Measurements from ENCODE around the gene MYNN. TPM values are rescaled to one million over a fixed set of nuclear protein-coding genes. Genes with fewer than 3 reads are reported as not detected.
A peak's percentile ranks its signal among the peaks of the same experiment; 100 is the strongest.

MYNN gene
- total and polyA plus RNA-seq, 9 donors: 10.1 to 23.6 (median 19.1) TPM

DNA sequence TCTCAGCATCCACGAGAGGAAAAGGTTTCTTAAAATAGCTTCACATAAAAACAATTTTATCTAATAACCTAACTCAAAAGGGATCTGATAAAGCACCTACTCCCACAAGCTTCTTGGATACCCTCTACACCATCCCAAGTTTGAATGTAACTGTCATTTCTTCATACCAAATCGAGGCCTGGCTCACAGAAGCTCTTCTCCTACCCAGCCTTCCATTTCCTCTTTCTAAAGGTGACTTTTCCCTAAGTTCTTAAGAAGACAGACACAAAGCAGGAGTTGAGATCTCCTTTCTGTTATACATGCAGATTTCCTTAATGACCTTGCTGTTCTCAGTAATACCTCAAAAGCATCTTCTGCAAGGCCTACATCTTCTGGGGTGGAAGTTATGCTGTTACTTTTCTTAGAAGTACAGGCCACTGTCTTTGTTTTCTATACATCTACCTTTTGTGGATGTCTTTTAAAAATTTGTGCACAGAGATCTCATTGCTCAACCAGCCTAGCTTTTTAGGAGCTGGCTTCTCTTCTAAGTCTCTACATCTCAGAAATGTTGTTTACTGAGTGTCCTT, 36.1 kb downstream of the MYNN start:
- 37 to 42% (median 39%) methylated on average over 2 of the region's 2 CpGs for WGBS, 3 donors
- H3K9me3 ChIP-seq: no peaks in the 10 kb centered on the region
- H3K27ac ChIP-seq: no peak overlapping the region
- H3K4me3 ChIP-seq: no peak overlapping the region
- no peak for DNase-seq
- TF ChIP-seq, protein P1, sequence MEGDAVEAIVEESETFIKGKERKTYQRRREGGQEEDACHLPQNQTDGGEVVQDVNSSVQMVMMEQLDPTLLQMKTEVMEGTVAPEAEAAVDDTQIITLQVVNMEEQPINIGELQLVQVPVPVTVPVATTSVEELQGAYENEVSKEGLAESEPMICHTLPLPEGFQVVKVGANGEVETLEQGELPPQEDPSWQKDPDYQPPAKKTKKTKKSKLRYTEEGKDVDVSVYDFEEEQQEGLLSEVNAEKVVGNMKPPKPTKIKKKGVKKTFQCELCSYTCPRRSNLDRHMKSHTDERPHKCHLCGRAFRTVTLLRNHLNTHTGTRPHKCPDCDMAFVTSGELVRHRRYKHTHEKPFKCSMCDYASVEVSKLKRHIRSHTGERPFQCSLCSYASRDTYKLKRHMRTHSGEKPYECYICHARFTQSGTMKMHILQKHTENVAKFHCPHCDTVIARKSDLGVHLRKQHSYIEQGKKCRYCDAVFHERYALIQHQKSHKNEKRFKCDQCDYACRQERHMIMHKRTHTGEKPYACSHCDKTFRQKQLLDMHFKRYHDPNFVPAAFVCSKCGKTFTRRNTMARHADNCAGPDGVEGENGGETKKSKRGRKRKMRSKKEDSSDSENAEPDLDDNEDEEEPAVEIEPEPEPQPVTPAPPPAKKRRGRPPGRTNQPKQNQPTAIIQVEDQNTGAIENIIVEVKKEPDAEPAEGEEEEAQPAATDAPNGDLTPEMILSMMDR (IDR thresholded peaks at IDR 0.05): no peak
- TF ChIP-seq EP300 (IDR thresholded peaks at IDR 0.05) (no peak), POLR2A (IDR thresholded peaks at IDR 0.05) (no peak)
- H3K36me3 ChIP-seq: no peaks in the 10 kb centered on the region
- intact Hi-C loops (cut with DNase I): no loop called here
- peaks cover 2% of the 10 kb centered on the region for H3K4me1 ChIP-seq (ENCODE audit: insufficient read depth)
- no peaks in the 10 kb centered on the region for H3K27me3 ChIP-seq

DNA sequence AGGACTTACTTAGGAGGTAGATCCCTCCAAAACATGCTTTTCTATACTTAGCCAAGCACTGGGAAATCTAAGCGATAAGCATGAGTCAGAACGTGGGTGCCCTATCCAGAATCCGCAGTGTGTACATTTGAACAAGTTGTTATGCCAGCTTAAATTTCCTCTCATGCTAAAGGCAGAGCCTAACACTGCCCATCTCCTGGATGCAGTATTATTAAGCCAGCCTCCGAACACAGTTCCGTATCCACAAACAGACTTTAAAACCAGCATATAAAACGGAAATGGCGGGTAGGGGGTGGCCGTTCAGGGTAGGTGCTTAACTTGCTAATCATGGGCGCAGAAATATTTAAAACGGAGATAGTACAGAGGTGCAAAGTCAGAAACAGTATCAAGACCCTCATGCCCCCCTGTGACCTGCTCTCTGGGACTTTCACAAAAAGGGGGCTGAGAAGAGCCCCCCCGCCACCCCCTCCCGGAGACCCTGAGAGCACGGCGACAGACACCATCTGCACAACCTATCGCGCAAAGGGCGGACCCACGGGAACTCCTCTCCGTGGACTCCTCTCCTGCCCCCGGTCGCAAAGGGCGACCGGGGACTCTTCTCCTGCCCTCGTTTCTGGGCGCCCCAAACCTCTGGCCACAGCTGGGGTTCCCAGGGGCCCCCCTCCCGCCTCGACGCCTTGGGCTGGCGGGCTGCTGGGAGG, 38.6 kb downstream of the MYNN start:
- H3K4me1 ChIP-seq (ENCODE audit: insufficient read depth): peaks cover 2% of the 10 kb centered on the region
- peak overlapping the region; percentile 44 to 88 for H3K27ac ChIP-seq
- no peaks in the 10 kb centered on the region for H3K27me3 ChIP-seq
- H3K9me3 ChIP-seq: no peaks in the 10 kb centered on the region
- WGBS, 3 donors: 1 to 2% (median 1%) methylated on average over 29 of the region's 29 CpGs
- H3K36me3 ChIP-seq: no peaks in the 10 kb centered on the region
- no peak for TF ChIP-seq EP300 (IDR thresholded peaks at IDR 0.05)
- TF ChIP-seq, protein P1 (IDR thresholded peaks at IDR 0.05): no peak
- no peak for TF ChIP-seq POLR2A (IDR thresholded peaks at IDR 0.05)
- DNase-seq: no peak
- intact Hi-C loops (cut with DNase I): no loop called here
- H3K4me3 ChIP-seq: peak overlapping the region; percentile 73

DNA sequence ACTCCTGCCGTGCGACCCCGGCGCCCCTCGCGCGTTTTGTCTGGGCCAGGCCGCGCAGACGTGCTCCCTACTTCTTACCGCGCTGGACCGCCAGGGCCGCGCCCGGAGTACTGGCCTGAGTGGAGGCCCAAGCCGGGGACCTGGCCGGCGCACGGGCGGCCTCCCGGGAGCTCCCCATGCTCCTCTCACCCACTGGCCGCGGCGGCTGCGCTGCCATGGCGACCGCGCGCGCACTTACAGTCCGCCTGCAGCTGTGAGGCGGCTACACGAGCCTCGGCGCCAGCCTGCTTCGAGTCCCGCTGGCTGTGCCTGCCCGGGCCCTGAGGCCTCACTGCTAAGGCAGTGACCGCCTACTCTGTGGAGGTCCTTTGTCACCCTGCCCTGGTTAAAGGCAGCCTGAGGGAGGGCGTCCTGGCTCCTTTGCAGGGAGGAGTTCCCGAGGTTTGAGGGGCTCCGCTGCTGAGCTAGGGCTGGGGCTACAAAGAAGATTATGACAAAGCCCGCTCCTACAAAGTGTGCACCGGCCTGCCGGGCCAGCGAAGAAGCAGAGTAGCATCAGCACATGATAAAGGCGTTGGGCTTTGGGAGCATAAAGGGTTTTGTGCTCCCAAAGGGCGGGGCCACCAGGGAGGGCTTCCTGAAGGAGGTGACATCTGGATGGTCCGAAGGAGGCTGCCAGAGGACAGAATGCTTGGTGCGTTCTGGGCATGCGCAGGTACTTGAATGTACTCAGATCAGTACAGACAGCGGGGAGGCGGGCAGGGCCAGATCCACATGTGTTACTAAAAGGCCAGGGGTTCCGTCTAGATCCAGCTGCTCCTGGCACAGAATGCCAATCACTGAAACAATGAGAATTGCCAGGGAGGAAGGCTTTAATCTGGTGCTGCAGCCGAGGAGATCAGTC, 39.4 kb downstream of the MYNN start, which contains the start of the genes LRRC34 and LRRIQ4:
LRRC34 (minus strand) TSS at position 573 of the 904 bp plus-strand sequence; CDS start at position 217, 356 bp downstream.
LRRIQ4 (plus strand) TSS at position 539 of the 904 bp plus-strand sequence. CDS start 9,052 bp downstream, outside the sequence.
- Histone ChIP-seq H3K27me3 (no peaks in the 10 kb centered on the region), H3K27ac (peak within 1 kb of the TSS; percentile 44 to 88), H3K9me3 (no peaks in the 10 kb centered on the region), H3K4me1 (ENCODE audit: insufficient read depth) (peaks cover 2% of the 10 kb centered on the region), H3K4me3 (peak within 1 kb of the TSS; percentile 73), H3K36me3 (no peaks in the 10 kb centered on the region)
- intact Hi-C loops (cut with DNase I): no loop called here
- DNase-seq: peak; percentile 62 to 82 (median 71)
- 7 to 9% (median 7%) methylated on average over 40 to 56 of the region's 56 CpGs for WGBS, 3 donors
- TF ChIP-seq POLR2A (IDR thresholded peaks at IDR 0.05) (no peak), EP300 (IDR thresholded peaks at IDR 0.05) (no peak)
- TF ChIP-seq, protein P1 (IDR thresholded peaks at IDR 0.05): no peak

DNA sequence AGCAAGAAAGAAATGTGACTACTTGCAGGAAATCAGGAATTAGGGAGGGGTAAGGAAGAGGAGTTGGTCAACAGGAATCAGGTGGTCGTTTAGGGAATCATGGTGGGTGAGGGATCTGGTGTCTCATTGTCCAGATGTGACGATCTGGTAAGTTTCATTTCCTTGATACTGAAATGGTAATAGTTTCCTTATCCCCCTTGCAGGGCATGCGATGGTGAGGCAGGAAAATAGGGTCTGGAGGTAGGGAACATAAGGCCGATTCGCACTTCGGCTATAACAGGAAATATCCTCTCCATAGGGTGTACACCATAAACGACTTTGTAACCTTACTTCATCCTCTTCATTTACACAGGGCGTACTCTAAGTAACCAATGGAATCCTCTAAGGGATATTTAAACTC, 40.1 kb downstream of the MYNN start:
- Histone ChIP-seq H3K4me1 (ENCODE audit: insufficient read depth) (peaks cover 2% of the 10 kb centered on the region), H3K4me3 (peak overlapping the region; percentile 73), H3K27ac (no peak overlapping the region), H3K36me3 (no peaks in the 10 kb centered on the region), H3K27me3 (no peaks in the 10 kb centered on the region), H3K9me3 (no peaks in the 10 kb centered on the region)
- WGBS, 3 donors: 55 to 71% (median 56%) methylated on average over 8 of the region's 8 CpGs
- intact Hi-C loops (cut with DNase I): no loop called here
- no peak for TF ChIP-seq EP300 (IDR thresholded peaks at IDR 0.05)
- no peak for TF ChIP-seq POLR2A (IDR thresholded peaks at IDR 0.05)
- TF ChIP-seq, protein P1 (IDR thresholded peaks at IDR 0.05): no peak
- no peak for DNase-seq
